Fibroblast of villous mesenchyme (primary cell): ENCODE results near the gene PLIN5. TPM values are rescaled to one million over a fixed set of nuclear protein-coding genes. Genes with fewer than 3 reads are reported as not detected.

Source experiments
- DNase-seq: peaks from one replicate; pipeline ENCODE4 v3.0.0-alpha.2; 2010; ENCODE audit warnings: low read depth
- H3K4me3 ChIP-seq: 2 replicates; pipeline ENCODE4 v1.5.1; 2011; ENCODE audit warnings: low read depth, mild to moderate bottlenecking, low read length
- CTCF ChIP-seq: IDR thresholded peaks from 2 replicates; pipeline ENCODE4 v1.5.1; 2012; ENCODE audit warnings: low read depth, mild to moderate bottlenecking, low read length; ENCODE audit not compliant: insufficient read depth
- total RNA-seq: library from RNA; depleted of rRNA; stranded (reverse); fragments of >200 nt; gene quantifications from 2 replicates; pipeline ENCODE4 v1.2.3, GENCODE V29; 2012

The PLIN5 gene
- total RNA-seq, 1 donor, result not detected

GRCh38 chr19:4473011-4473762 lies 61.8 kb downstream of the PLIN5 start:
- peak overlapping the region; percentile 91 for H3K4me3 ChIP-seq
- no peak for DNase-seq
- TF ChIP-seq CTCF, result no peak

Other genes with a start within 250 kb of the PLIN5 start
- not detected in 2 replicates for gene TMIGD2, start 232.8 kb downstream of the PLIN5 start, total RNA-seq
- 8.6 and 9.3 TPM in 2 replicates for gene FSD1, start 230.6 kb downstream of the PLIN5 start, total RNA-seq
- gene STAP2, start 196.4 kb downstream of the PLIN5 start, total RNA-seq, result 9.9 and 10.6 TPM in 2 replicates
- 4.3 and 8.1 TPM in 2 replicates for gene MPND, start 191.7 kb downstream of the PLIN5 start, total RNA-seq
- 65.2 and 72.5 TPM in 2 replicates for gene SH3GL1, start 134.7 kb downstream of the PLIN5 start, total RNA-seq
- 9.9 and 11.6 TPM in 2 replicates for gene CHAF1A, start 132.6 kb downstream of the PLIN5 start, total RNA-seq
- gene UBXN6, start 77.4 kb downstream of the PLIN5 start, total RNA-seq, result 104 and 117 TPM in 2 replicates
- gene HDGFL2, start 62.9 kb downstream of the PLIN5 start, total RNA-seq, result 60.9 and 62.2 TPM in 2 replicates
- gene PLIN4, start 16.7 kb downstream of the PLIN5 start, total RNA-seq, result 0.32 and 0.43 TPM in 2 replicates
- gene LRG1, start 4.8 kb upstream of the PLIN5 start, total RNA-seq, result not detected in 2 replicates
- under 0.01 TPM in 2 replicates for gene SEMA6B, start 24.5 kb upstream of the PLIN5 start, total RNA-seq
- 4.2 and 4.3 TPM in 2 replicates for gene TNFAIP8L1, start 104.3 kb upstream of the PLIN5 start, total RNA-seq
- gene MYDGF, start 135.1 kb upstream of the PLIN5 start, total RNA-seq, result 179 and 205 TPM in 2 replicates
- gene DPP9, start 188.6 kb upstream of the PLIN5 start, total RNA-seq, result 30.7 and 47.0 TPM in 2 replicates